Psoas muscle (tissue), 8 donors: ENCODE results near the gene CBL. TPM values are rescaled to one million over a fixed set of nuclear protein-coding genes. Genes with fewer than 3 reads are reported as not detected.

Source experiments
- ATAC-seq, 4 donors: fragments of 200-7000 bp; cut with Tn5 transposase; one replicate each; pipeline ENCODE4 v1.9.1; 2020; ENCODE audit warnings: moderate library complexity in 3 of 4, mild to moderate bottlenecking in 2 of 4
- DNase-seq, 2 donors: peaks; one replicate each; pipeline ENCODE4 v3.0.0-alpha.2; 2020
- H3K27ac ChIP-seq: fragments of 200-600 bp; one replicate; pipeline ENCODE4 v1.8.0; 2022
- H3K27me3 ChIP-seq, 3 donors: fragments of 200-600 bp in 1 of 3; one replicate each; pipeline versions ENCODE4 v1.6.1 to v1.8.0; 2013 to 2022; ENCODE audit warnings: low read length in 2 of 3, mild to moderate bottlenecking in 2 of 3, moderate library complexity in 1 of 3; ENCODE audit not compliant: insufficient read depth in 3 of 3
- H3K36me3 ChIP-seq, 2 donors: fragments of 200-600 bp in 1 of 2; one replicate each; pipeline versions ENCODE4 v1.6.1 to v1.8.0; 2013 to 2022; ENCODE audit warnings: low read depth in 1 of 2, mild to moderate bottlenecking in 1 of 2, moderate library complexity in 1 of 2; ENCODE audit not compliant: insufficient read depth in 1 of 2
- H3K4me1 ChIP-seq: fragments of 200-600 bp; one replicate; pipeline ENCODE4 v1.8.0; 2022
- H3K4me3 ChIP-seq: fragments of 200-600 bp; one replicate; pipeline ENCODE4 v1.8.0; 2022; ENCODE audit warnings: mild to moderate bottlenecking
- H3K9me3 ChIP-seq: fragments of 200-600 bp; one replicate; pipeline ENCODE4 v1.8.0; 2022
- WGBS, 3 donors: extraction: QIAGEN DNeasy Blood & Tissue Kit; methylation state at CpG; one replicate each; pipeline versions ENCODE4 v1.1.6 to v1.1.7; 2013; 5-methylcytosine and 5-hydroxymethylcytosine counted together
- intact Hi-C, 2 donors: fragments of 100-400 bp; cut with DNase I; formaldehyde crosslinking; loops; one replicate each; pipeline versions ENCODE4 v1.11.0 to v1.14.2; 2022
- polyA plus RNA-seq, 3 donors: library from polyadenylated mRNA; stranded (reverse); fragments of 200-250 nt; gene quantifications; one replicate each; pipeline ENCODE4 v1.2.3, GENCODE V29; 2013
- total RNA-seq, 4 donors: library from RNA; stranded (reverse); fragmentation: NEBNext Ultra II Directional in 2 of 4; extraction: Animal tissue kit (Norgen Biotek cat#: 25700) in 2 of 4; gene quantifications; one replicate each; pipeline versions ENCODE4 v1.2.1 to v1.2.4, GENCODE V29; 2021 to 2023
- TF ChIP-seq, protein P1 (sequence below): fragments of 200-600 bp; IDR thresholded peaks from one replicate; pipeline ENCODE4 v1.8.0; 2022; ENCODE audit warnings: antibody characterized with exemption
- donor health status: healthy with polysubstance abuse.
- donor health status: DM: no; HTN: no; CAD: no; lungs with moderate emphysema.
- donor health status: Bipolar disorder and iron deficiency.
- donor health status: healthy.
- donor health status: DM: yes; HTN: yes; CAD: no.
- donor health status: DM: no; HTN: no; CAD: no.
- donor health status: DM: no; HTN: no; CAD: no.
- donor health status: DM: yes; HTN: yes; CAD: no.

CBL gene
- total and polyA plus RNA-seq, 7 donors = 0.94 to 7.6 (median 3.6) TPM

DNA sequence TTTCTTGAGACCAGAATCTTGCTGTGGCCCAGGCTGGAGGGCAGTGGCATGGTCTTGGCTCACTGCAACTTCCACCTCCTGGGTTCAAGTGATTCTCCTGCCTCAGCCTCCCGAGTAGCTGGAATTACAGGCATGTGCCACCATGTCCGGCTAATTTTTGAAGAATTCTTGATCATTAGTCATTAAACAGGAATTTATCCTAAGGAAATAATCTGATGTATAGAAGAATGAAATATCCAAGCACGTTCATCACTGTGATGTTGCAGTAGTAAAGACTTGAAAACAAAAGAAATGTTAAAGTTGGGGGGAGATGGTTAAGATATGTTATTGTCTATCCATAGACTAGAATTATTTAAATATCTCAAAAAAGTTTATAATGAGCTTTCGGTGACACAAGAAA is 23.6 kb downstream of the CBL start:
- no peak for ATAC-seq
- intact Hi-C loops = no loop called here

DNA sequence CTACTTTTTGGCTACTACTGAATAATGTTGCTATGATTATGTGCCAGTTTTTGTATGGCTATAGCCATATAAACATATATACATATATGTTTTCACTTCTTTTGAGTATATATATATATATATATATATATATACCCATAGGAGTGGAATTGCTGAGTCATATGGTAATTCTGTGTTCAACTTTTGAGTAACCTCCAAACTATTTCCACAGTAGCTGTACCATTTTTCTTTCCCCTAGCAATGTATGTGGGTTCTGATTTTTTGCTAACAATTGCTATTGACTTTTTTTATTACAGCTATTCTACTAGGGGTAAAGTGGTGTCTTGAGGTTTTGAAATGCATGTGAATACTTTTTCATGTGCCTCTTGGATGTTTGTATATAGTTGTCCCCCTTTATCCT is 30.4 kb downstream of the CBL start:
- peaks cover 0 to 25% of the 10 kb centered on the region in 2 donors for H3K36me3 ChIP-seq
- H3K27me3 ChIP-seq = no peaks in the 10 kb centered on the region
- TF ChIP-seq, protein P1, sequence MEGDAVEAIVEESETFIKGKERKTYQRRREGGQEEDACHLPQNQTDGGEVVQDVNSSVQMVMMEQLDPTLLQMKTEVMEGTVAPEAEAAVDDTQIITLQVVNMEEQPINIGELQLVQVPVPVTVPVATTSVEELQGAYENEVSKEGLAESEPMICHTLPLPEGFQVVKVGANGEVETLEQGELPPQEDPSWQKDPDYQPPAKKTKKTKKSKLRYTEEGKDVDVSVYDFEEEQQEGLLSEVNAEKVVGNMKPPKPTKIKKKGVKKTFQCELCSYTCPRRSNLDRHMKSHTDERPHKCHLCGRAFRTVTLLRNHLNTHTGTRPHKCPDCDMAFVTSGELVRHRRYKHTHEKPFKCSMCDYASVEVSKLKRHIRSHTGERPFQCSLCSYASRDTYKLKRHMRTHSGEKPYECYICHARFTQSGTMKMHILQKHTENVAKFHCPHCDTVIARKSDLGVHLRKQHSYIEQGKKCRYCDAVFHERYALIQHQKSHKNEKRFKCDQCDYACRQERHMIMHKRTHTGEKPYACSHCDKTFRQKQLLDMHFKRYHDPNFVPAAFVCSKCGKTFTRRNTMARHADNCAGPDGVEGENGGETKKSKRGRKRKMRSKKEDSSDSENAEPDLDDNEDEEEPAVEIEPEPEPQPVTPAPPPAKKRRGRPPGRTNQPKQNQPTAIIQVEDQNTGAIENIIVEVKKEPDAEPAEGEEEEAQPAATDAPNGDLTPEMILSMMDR = no peak
- H3K27ac ChIP-seq = no peak overlapping the region
- intact Hi-C loops = no loop called here
- no peaks in the 10 kb centered on the region for H3K4me1 ChIP-seq
- H3K9me3 ChIP-seq = no peaks in the 10 kb centered on the region
- H3K4me3 ChIP-seq = no peak overlapping the region
- no peak for DNase-seq
- no peak for ATAC-seq

More for the DNA sequence above, 23.6 kb downstream of the CBL start:
- Histone ChIP-seq H3K4me3 (no peak overlapping the region), H3K4me1 (no peaks in the 10 kb centered on the region), H3K36me3 (peaks cover 0 to 21% of the 10 kb centered on the region in 2 donors), H3K27ac (no peak overlapping the region), H3K9me3 (no peaks in the 10 kb centered on the region), H3K27me3 (no peaks in the 10 kb centered on the region)
- 90 to 93% (median 91%) methylated on average over 4 of the region's 4 CpGs for WGBS, 3 donors
- TF ChIP-seq, protein P1 = no peak
- DNase-seq = no peak

DNA sequence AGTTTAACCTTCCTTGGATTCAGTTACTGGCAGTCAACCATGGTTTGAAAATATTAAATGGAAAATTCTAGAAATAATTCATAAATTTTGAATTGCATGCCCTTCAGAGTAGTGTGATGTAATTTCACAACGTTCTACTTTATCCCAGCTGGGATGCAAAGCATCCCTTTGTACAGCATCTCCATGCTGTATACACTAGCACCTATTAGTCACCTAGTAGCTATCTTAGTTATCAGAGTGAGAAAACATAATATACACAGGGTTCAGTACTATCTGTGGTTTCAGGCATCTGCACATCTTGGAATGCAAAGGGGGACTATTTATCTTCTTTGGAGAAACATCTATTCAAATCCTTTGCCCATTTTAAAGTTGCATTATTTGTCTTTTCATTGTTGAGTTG is 30.8 kb downstream of the CBL start:
- Histone ChIP-seq H3K27me3 (no peaks in the 10 kb centered on the region), H3K4me1 (no peaks in the 10 kb centered on the region), H3K4me3 (no peak overlapping the region), H3K27ac (no peak overlapping the region), H3K9me3 (no peaks in the 10 kb centered on the region), H3K36me3 (peaks cover 0 to 25% of the 10 kb centered on the region in 2 donors)
- TF ChIP-seq, protein P1 = no peak
- DNase-seq = no peak
- no peak for ATAC-seq
- 42 to 64% (median 53%) methylated on average over 1 of the region's 1 CpG for WGBS, 3 donors
- intact Hi-C loops = no loop called here

DNA sequence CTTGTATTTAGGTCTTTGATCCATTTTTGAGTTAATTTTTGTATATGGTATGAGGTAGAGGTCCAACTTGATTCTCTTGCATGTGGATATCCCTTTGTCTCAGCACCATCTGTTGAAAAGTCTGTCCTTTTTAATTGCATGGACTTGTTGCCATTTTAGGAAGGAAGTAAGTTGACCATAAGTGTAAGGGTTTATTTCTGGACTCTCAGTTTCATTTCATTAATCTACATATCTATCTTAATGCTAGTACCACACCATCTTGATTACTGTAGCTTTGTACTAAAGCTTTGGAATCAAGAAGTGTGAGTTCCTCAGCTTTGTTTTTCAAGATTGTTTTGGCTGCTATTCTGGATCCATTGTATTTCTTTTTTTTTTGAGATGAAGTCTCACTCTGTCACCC is 31.4 kb downstream of the CBL start:
- Histone ChIP-seq H3K36me3 (peaks cover 0 to 19% of the 10 kb centered on the region in 2 donors), H3K9me3 (no peaks in the 10 kb centered on the region), H3K4me1 (no peaks in the 10 kb centered on the region), H3K27me3 (no peaks in the 10 kb centered on the region), H3K4me3 (no peak overlapping the region), H3K27ac (no peak overlapping the region)
- ATAC-seq = no peak
- DNase-seq = no peak
- TF ChIP-seq, protein P1 = no peak
- intact Hi-C loops = no loop called here
